ENCODE results near the gene SNX4. TPM values are rescaled to one million over a fixed set of nuclear protein-coding genes. Genes with fewer than 3 reads are reported as not detected.

Gene SNX4
- total RNA-seq, 4 donors from 2014 or later: 44.2 to 66.1 (median 58.0) TPM

- TF ChIP-seq CTCF (IDR thresholded peaks at IDR 0.05; ENCODE audit: low read depth): no peak
Observed at GRCh38 chr3:125435231-125435630, 84.8 kb downstream of the SNX4 start.

GRCh38 chr3:125434582-125435011, 85.4 kb downstream of the SNX4 start:
- no peak for TF ChIP-seq CTCF (IDR thresholded peaks at IDR 0.05; ENCODE audit: low read depth)

DNA sequence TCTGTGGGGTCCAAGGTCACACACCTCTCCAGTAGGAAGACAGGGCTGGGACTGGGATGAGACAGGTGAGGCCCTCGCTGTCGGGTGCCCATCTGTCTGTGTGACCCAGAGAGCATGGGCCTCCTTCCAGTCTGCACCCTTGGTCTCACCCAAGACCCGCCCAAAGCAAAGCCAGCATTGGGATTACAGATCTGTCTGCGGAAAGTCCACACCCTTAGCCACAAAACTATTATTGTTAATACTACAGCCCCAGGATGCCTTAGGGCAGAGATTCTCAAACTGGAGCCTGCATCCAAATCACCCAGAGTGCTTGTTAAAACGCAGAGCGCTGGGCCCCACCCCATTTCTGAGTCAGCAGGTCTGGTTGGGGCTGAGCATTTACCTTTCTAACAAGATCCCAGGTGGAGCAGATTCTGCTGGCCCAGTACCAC, 86.4 kb downstream of the SNX4 start:
- no peak for TF ChIP-seq CTCF (IDR thresholded peaks at IDR 0.05; ENCODE audit: low read depth)

GRCh38 chr3:125433091-125433534, 86.9 kb downstream of the SNX4 start:
- no peak for TF ChIP-seq CTCF (IDR thresholded peaks at IDR 0.05; ENCODE audit: low read depth)

GRCh38 chr3:125431912-125432790, 87.9 kb downstream of the SNX4 start:
- no peak for TF ChIP-seq CTCF (IDR thresholded peaks at IDR 0.05; ENCODE audit: low read depth)

GRCh38 chr3:125431391-125431790, 88.6 kb downstream of the SNX4 start:
- no peak for TF ChIP-seq CTCF (IDR thresholded peaks at IDR 0.05; ENCODE audit: low read depth)

DNA sequence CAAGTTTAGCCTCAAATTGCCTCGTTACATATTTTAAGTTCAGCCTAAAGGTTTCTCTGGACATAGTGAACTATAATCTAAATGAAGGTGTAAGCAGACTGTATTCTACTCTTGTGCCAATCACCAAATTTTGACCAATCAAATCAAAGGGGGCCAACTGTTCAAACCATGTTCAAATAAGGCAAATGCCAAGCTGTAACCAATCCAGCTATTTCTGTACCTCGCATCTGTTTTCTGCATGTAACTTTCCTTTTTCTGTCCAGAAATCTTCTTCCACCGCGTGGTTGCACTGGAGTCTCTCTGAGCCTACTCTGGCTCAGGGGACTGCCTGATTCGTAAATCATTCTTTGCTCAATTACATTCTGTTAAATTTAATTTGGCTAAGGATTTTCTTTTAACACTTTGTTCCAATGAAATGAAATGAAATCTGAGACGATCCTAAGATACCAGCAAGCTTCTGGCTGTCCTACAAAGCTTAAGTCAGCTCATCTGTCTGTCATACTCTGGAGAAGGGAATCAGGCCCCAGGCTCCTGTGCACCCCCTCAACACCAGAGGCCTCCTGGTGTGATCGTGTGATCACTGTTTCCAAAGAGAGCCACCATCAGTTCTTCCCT, 91.7 kb downstream of the SNX4 start:
- TF ChIP-seq CTCF (IDR thresholded peaks at IDR 0.05; ENCODE audit: low read depth): no peak
